HEK293 (cell line): ENCODE data around the gene PHLDB3.

ENCODE experiments used
- CTCF ChIP-seq: fragments of 450-650 bp; formaldehyde crosslinking; IDR thresholded peaks from 2 replicates; pipeline ENCODE4 v1.5.1; 2016; ENCODE audit warnings: missing biosample characterization, missing genetic modification characterization
- RBAK ChIP-seq: fragments of 450-650 bp; formaldehyde crosslinking; IDR thresholded peaks from 2 replicates; pipeline ENCODE4 v1.5.1; 2016; ENCODE audit warnings: missing biosample characterization, missing genetic modification characterization
- YY1 ChIP-seq: fragments of 450-650 bp; formaldehyde crosslinking; IDR thresholded peaks from 2 replicates; pipeline ENCODE4 v1.5.1; 2018; ENCODE audit warnings: missing biosample characterization, missing genetic modification characterization
- ZBTB26 ChIP-seq: fragments of 450-650 bp; formaldehyde crosslinking; optimal IDR thresholded peaks from 2 replicates; pipeline ENCODE3; 2016; ENCODE audit warnings: missing biosample characterization, mild to moderate bottlenecking, missing genetic modification characterization
- ZBTB8A ChIP-seq: fragments of 450-650 bp; formaldehyde crosslinking; IDR thresholded peaks from 2 replicates; pipeline ENCODE4 v1.5.1; 2016; ENCODE audit warnings: missing biosample characterization, missing genetic modification characterization
- ZEB2 ChIP-seq: fragments of 450-650 bp; formaldehyde crosslinking; IDR thresholded peaks from 2 replicates; pipeline ENCODE4 v1.5.1; 2016; ENCODE audit warnings: missing biosample characterization, missing genetic modification characterization
- ZNF24 ChIP-seq: fragments of 450-650 bp; formaldehyde crosslinking; IDR thresholded peaks from 2 replicates; pipeline ENCODE4 v1.5.1; 2016; ENCODE audit warnings: missing biosample characterization, missing genetic modification characterization
- ZNF302 ChIP-seq: fragments of 450-650 bp; formaldehyde crosslinking; IDR thresholded peaks from 2 replicates; pipeline ENCODE4 v1.5.1; 2016; ENCODE audit warnings: missing biosample characterization, missing genetic modification characterization, low read depth

- TF ChIP-seq CTCF = no peak
- TF ChIP-seq YY1 (tag by site-specific recombination) = no peak
- TF ChIP-seq ZNF24 (tag by site-specific recombination) = no peak
- no peak for TF ChIP-seq ZNF302 (tag by site-specific recombination)
- no peak for TF ChIP-seq ZEB2 (tag by site-specific recombination)
- no peak for TF ChIP-seq ZBTB8A (tag by site-specific recombination)
- no peak for TF ChIP-seq RBAK (tag by site-specific recombination)
- TF ChIP-seq ZBTB26 (tag by site-specific recombination) = no peak
Measured at GRCh38 chr19:43441716-43442115, 62.8 kb downstream of the PHLDB3 start.
